ENCODE results near the gene PTGES.
"Not testable (repeated sequence)": the region's sequence is repeated elsewhere in the genome, so short reads cannot be mapped to it uniquely, and the experiment has no call there.

The PTGES gene

DNA sequence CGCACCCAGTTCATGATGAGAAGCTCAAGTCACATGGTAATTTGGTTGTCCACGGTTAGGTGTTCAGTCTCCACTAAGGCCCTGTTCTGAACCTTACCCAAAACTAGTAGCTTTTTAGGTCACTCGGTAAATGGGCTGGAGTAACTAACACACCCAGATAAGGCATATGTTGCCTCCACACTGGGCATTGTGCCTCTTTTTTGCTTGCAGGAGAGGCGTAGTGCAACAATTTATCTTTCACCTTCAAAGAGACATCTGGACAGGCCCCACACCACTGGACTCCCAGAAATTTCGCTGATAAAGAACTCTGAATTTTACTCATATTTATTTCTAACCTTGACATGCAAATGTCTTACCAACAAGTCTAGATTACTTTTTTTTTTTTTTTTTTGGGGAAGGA is 16.8 kb upstream of the PTGES start:
- no peak for DNase-seq

GRCh38 chr9:129768486-129768885 is 15.6 kb upstream of the PTGES start:
- no peak for DNase-seq

- DNase-seq: no peak
Observed at GRCh38 chr9:129765764-129766317, 13.0 kb upstream of the PTGES start.

DNA sequence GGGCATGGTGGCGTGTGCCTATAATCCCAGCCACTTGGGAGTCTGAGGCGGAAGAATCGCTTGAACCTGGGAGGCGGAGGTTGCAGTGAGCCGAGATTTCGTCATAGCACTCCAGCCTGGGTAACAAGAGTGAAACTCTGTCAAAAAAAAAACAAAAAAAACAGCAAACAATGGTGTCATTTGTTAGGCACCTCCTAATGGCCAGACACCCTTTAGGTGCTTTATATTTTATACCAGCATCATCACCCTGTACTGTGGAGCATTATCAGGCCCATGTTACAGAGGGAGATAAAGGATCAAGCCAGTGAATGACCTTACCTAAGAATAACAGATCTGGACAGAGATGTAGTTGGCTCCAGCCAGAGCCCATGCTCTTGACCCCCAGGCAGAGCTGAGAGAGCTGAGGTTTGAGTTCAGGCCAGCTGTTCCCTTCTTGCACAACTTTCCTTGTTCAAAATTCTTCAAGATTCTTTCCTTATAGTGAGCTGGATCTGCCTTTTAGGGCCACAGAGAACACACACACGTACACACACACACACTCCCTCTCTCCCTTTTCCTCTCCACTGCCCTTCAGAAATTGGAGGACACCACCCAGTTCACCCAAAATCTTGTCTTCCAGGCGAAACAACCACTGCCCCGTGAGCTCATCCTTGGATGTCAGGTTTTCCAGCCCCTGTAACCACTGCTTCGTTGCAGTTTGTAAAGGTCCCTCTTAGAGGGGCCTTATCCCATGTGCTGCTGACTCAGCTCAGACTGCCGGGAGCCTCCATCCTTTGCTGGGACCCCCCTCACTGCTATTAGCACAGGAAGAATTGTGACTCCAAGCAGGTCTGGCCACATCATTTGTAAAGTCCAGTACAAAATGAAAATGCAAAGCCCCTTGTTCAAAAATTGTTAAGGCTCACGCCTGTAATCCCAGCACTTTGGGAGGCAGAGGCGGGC is 10.4 kb upstream of the PTGES start:
- DNase-seq: no peak

GRCh38 chr9:129762370-129762984 is 9.6 kb upstream of the PTGES start:
- not testable (repeated sequence) for DNase-seq

DNA sequence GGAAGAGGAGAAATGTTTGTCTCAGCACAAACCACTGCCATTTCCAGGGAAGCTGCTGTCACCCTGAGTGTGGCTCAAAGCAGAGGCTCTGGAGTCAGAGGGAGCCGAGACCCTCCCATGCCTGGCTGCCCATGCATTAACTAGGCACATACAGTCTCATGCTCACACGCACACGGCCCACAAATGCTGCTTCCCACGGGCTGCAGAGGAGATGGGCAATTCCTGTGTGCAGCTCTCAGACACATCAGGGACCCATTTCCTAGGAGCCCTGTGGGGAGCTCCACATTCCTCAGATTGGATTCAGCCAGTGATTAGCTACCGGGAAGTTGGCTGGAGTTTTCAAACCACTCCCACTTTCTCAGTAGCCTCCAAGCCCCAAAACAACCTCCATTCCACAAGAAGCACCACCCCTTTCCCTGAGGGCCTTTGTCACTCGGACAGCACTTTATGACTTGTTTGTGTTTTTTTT is 9.1 kb upstream of the PTGES start:
- no peak for DNase-seq

DNA sequence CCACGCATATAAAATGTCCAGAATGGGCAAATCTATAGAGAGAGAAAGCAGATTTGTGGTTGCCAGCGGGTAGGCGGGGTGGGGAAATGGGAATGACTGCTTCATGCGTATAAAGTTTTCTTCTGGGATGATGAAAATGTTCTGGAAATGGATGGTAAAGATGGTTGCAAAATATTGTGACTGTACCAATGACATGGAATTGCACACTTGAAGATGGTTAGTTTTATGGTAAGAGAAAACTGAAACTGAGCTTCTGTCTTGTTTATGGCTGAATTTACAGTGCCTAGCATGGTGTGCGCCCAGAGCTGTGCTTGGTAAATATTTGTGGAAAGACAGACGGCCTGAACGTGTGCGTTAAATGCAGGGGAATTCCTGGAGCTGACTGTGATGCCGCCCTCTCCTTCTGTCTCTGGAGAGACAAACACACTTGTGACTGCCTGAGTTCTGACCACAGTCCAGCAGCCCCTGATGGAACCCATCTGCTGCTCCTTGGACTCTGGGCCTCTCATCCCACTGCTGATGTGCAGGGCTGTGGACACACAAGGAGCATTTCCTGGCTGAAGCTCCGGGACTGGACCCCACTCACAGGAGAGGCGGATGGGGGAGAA is 8.6 kb upstream of the PTGES start:
- no peak for DNase-seq

DNA sequence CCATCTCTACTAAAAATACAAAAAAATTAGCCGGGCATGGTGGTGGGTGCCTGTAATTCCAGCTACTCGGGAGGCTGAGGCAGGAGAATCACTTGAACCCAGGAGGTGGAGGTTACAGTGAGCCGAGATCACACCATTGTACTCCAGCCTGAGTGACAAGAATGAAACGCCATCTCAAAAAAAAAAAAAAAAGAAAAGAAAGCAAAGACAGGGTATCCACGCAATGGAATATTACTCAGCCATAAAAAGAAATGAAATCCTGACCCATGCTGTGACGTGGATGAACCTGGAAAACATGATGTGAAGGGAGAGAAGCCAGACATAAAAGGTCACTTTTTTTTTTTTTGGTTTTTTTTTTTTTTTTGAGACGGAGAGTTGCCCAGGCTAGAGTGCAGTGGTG is 7.9 kb upstream of the PTGES start:
- not testable (repeated sequence) for DNase-seq

DNA sequence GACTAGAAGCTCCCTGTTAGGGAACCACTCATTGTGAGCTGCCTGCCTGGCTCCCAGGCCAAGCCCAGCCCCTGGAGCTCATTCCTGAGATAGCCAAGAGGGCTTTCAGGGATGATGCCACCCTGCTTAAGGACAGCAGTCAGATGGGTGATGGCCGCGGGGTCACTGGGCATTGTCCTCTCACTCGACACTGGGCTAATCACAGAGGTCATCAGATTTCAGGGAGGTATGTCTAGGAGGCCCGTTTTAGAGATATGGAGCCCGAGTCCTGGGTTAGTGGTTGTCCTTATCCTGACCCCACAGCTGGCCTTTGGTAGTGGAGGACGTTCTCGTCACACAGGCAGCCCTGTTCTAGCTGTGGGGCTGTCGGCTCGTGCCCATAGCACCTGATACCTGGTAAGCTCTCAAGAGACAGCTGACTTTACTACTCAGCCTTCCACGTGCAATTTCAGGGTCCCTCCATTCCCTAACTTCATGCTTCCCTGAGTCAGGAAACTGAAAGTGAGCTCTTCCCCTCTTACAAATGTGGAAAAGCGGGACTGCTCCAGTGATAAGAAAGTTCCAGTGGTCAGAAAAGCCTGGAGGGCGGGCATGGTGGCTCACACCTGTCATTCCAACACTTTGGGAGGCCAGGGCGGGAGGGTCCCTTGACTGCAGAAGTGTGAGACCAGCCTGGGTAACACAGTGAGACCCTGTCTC is 7.1 kb upstream of the PTGES start:
- DNase-seq: no peak

- no peak for DNase-seq
Observed at GRCh38 chr9:129759319-129759718, 6.5 kb upstream of the PTGES start.

DNA sequence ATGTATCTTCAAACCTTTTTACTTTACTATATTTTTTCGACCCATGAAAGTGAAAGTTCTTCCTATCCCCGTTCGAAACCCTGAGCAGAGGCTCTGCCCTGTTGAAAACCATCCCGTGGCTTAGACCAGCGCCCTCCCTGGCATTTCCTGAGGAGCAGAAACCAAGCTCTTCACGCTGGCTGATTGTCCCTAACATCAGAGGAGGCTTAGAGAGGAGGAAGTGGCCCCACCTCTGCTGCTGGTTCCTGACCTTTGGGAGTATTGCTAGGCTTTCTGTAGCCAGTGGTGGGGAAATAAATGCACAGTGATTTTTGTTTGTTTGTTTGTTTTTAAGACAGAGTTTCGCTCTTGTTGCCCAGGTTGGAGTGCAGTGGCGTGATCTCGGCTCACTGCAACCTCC is 4.2 kb upstream of the PTGES start:
- no peak for DNase-seq

DNA sequence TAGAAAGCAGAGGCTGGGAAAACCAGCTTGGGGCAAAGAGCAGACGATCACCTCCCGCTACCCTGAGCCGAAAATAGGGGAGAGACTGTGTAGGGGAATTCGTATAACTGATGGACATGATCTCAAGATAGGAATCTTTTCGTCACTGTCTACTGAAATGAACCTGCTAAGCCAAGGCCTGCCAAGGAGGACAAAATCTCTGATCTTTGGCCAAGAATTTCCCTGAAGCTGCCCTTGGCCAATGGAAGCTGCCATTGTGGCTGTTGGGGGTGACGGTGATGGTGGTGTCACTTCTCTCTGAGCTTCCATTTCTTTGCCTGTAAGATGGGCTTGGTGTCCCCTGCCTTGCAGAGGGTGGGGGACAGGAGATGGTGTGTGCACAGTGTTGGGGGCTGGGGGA is 3.3 kb upstream of the PTGES start:
- no peak for DNase-seq

DNA sequence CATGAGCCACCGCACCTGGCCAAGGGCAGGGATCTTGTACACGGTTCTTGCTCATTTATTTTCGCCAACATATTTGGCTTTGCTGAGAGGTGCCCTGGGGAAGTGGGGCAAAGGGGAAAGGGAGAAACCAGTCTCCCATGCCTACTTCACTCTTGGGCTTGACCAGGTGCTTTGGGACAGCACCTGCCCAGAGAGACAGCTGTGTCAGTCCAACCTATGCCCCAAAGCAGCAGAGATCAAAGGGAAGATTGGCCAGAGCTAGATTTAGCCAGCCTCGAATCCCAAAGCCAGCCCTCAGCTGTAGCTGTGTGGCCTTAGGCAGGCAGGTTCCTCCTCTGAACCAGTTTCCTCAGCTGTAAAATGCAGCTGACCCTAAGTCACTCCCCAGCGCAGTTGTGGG is 2.3 kb upstream of the PTGES start:
- no peak for DNase-seq

GRCh38 chr9:129751841-129752801 is 721 bp downstream of the PTGES start:
- DNase-seq: peak; percentile 92

DNA sequence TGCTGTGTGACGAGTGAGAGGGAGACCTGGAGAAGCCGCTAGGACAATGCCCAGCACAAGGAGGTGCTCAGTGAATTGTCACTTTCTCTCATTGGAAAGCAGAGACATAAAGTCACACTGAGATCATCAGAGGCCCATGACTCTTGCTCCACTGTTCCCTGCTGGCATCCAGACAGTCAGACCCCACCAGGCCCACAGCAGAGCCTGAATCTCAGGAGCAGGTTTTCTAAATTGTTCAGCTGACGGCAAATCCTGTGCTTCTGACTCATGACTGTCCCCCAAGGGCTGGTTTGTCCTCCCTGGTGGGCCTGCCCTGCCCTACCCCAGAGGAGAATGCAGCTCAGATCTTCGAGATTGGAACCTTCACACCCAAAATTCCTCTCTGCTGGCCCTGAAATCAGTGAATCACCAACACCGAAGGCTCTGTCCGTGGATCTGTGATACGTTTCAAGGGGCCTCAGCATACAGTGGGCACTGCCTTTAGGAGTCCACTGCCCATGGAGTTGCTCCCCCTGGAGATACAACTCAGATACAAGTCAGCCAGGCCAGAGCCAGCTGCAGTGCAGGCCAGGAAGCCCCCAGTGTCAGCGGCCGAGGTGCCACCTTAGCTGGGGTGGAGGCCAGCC is 2.7 kb downstream of the PTGES start:
- DNase-seq: no peak

- DNase-seq: no peak
Observed at GRCh38 chr9:129749575-129749974, 3.3 kb downstream of the PTGES start.

GRCh38 chr9:129749052-129749451 is 3.8 kb downstream of the PTGES start:
- DNase-seq: not testable (repeated sequence)

DNA sequence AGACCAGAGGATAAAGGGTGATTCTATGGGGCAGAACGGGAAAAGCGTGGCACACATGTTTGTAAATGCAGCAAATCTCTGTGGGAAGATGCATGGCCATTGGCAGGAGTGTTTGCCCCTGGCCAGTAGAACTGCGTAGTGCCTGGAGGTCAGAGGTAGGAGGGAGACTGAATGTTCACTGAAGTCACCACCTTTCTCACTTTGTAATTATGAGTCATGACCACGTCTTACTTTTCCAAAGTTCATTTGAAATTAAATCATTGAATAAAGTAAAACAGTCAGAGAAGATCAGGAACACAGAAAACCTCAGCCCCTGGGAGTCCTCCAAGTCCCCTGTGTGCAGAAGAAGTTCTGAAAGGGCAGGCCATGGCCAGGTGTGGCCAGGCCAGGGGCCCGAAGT is 4.6 kb downstream of the PTGES start:
- DNase-seq: no peak

DNA sequence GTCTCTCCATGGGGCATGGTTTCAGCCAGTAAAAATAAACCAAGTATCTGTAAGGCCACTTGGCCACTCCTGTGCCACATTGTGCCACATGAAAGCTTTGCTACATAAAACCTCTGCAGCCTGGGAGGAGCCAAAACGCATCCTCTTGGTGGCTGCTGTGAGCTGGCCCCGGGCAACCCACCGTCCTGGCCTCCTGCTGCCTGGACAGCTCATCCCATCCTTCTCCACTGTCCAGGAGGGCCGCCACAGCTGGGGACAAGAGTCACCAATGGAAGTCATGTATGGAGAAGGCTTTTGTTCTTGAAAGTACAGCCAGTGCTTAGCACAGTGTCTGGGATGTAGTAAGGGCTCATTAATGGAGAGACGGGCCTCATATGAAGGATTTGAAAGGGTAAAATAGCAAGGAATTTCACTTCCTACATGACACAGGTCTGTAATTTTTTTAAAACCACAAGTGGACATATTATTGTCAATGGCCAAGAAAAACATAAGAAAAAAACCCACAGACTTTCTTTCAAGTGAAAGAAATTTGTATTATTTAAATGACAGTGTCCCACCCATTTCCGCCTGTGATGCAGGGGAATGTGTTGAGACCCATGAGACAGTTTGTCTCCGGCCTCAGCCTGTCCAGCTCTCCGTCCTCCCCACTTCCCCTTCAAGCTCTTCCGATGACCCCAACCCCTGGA is 6.6 kb downstream of the PTGES start:
- DNase-seq: no peak

- DNase-seq: no peak
Observed at GRCh38 chr9:129745200-129745599, 7.6 kb downstream of the PTGES start.

Data from NCI-H69 (cell line).